Limb (tissue), 2 donors: ENCODE measurements around the gene STAT3.
"Not testable (repeated sequence)": the region's sequence is repeated elsewhere in the genome, so short reads cannot be mapped to it uniquely, and the experiment has no call there.

Source experiments
- DNase-seq, 2 donors: peaks; one replicate each; pipeline ENCODE4 v3.0.0-alpha.2; 2016; ENCODE audit errors: extremely low spot score in 2 of 2

Gene STAT3

DNA sequence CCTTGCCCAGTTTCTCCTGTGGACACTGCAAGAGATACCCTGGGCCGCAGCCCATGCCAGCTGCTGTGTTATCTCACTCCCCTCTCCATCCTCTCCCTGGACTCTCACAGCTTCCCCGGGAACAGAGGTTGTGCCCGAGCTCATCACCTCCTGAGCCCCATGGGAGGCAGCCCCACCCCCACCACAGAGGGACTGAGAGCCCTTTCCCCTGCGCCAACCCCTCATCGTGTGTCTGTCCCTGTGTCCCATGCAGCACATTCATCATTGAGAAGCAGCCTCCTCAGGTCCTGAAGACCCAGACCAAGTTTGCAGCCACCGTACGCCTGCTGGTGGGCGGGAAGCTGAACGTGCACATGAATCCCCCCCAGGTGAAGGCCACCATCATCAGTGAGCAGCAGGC lies 87.2 kb downstream of the STAT3 start:
- DNase-seq = no peak

DNA sequence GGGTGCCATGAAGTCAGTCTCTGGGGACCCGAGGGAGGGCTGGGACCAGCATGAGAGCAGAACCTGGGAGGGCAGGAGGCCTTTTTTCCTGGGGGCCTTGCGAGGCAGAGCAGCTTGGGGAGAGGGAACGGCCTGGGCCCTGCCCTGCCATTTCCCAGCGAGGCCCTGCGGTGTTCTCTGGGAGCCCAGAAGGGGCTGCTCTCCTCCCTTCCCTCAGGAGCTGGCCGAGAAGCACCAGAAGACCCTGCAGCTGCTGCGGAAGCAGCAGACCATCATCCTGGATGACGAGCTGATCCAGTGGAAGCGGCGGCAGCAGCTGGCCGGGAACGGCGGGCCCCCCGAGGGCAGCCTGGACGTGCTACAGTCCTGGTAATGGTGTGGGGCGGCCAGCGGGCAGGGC lies 88.3 kb downstream of the STAT3 start:
- not testable (repeated sequence) for DNase-seq

DNA sequence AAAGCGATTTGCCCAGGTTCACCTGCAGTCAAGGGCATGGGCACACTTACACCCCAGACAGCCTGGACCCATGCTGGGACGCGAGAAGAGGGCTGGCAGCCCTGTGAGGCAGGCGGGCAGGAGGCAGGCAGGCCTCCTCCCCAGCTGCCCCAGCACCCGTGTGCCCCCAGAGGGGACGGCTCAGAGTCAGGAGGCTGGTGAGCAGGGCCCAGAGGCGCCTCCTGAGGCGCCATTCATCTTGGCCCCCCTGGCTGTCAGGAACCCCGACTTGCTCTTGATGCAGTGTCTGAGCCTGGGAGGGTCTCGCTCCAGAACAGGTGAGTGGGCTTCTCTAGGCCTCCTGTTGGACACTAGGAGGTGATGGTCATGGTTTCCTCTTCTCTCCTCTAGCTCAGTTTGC lies 88.9 kb downstream of the STAT3 start:
- not testable (repeated sequence) for DNase-seq

DNA sequence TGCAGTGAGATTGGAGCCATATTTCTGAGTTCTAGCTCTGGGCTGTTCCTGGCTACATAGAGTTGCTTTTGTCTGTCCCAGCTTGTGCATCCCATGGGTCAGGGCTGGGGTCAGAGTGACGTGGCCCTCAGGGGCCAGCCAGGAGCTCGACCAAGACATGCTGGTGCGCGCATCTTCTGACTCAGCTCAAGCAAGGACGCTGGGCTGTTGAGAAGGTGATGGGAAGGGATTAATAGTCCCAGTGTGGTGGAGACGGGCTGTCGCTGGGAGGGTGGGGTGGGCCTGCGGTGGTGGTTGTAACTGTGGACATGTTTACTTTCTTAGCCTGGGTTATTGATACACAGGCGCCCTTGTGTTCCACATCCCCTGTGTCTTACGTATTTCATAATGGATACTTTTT lies 90.5 kb downstream of the STAT3 start:
- not testable (repeated sequence) for DNase-seq

DNA sequence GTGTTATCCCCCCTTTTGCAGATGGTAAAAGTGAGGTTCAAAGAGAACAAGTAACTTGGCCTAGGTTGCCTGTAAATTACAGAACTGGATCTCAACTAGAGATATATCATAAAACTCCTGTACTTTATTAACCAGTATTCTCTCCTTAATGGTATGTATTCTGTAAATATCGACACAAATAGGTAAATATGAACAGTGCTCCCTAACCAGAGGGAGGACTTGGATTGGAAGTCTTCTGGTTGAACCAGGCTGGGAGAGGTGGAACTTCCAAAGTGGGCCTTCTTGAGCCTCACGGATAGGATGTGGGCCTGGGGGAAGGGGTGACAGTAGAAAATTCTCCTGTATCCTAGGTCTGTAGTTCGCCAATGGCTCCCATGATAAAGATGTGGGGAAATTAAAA lies 92.2 kb downstream of the STAT3 start:
- no peak for DNase-seq

DNA sequence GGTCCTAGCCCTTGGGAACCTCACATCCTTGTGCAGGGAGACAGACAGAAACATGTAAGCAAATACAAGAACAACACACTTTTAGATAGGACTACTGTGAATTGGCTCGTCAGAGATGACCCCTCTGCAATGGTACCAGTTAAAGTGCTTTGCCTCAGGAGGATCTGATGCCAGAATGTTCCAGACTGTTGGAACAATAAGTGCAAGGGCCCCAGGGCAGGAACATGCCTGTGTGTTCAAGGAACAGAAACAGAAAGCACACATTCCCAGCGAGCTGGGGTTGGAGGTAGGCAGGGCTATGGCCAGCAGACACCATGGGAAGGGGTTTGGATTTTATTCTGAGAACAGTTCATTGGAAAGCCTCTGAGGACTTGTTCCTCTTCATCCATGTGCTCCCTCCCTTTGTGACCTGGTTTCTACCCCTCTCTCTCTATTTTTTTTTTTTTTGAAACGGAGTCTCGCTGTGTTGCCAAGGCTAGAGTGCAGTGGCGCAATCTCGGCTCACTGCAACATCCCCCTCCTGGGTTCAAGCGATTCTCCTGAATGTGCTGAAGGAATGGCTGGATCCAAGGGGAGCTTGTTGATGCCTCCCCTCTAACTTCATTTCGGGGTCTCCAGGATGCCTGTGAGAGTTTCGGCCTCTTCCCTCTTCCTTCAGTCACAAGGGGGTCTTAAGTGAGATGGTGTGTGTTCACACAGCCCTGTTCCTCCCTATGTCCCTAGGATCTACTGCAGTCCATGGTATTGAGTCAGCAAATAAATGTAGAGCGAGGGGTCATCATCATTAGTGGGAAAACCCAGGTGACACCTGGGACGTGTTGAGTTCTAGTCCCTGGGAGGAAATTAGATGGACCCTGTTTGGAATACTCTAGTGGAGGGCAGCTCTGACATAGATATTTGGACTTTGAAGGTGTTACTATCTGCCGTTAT lies 93.5 kb downstream of the STAT3 start:
- no peak for DNase-seq

DNA sequence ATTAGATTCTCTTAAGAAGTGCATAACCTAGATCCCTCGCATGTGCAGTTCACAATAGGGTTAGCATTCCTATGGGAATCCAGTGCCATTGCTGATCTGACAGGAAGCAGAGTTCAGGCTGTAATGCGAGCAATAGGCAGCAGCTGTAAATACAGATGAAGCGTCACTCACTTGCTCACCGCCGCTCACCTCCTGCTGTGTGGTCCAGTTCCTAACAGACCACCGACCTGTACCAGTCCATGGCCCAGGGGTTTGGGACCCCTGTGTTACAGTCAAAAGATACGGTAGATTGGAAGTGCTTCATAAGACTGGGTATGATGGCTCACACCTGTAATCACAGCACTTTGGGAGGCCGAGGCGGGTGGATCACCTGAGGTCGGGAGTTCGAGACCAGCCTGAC lies 97.1 kb downstream of the STAT3 start:
- DNase-seq = no peak

DNA sequence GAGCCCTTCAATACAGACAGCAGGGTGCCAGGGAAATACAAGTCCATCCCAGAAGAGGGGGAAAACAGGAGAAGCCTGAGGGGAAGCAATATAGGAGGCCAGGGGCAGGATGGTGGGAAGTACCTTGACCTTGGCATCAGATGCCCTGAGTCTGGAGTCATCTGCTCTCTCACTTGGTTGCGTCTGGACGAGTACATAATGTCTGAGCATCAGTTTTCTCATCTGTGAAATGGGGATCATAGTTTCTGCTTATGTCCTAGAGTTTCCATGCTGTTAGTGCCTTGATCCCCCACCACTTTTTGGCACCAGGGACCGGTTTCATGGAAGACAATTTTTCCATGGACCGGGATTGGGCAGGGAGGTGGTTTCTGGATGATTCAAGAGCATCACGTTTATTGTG lies 97.7 kb downstream of the STAT3 start:
- DNase-seq = no peak

DNA sequence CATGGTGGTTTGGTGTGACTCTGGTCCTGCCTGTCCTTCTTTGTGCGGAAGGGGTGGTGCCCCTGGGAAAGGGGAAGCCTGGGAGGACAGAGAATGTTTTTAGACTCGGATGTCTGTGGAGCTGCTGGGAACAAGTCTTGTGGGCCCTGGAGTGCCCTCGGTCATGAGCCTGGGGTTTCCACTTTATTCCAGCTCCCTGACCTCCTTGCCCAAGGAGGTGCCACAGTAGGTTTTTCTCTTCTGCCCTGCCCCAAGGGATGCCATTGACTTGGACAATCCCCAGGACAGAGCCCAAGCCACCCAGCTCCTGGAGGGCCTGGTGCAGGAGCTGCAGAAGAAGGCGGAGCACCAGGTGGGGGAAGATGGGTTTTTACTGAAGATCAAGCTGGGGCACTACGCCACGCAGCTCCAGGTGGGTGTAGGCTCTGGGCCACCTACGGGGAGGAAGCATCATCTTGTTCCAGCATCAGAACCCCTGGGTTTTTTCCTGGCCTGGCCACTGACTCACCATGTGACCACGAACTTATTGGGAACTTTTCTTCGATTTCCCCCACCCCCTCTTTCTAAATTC lies 98.5 kb downstream of the STAT3 start:
- no peak for DNase-seq

DNA sequence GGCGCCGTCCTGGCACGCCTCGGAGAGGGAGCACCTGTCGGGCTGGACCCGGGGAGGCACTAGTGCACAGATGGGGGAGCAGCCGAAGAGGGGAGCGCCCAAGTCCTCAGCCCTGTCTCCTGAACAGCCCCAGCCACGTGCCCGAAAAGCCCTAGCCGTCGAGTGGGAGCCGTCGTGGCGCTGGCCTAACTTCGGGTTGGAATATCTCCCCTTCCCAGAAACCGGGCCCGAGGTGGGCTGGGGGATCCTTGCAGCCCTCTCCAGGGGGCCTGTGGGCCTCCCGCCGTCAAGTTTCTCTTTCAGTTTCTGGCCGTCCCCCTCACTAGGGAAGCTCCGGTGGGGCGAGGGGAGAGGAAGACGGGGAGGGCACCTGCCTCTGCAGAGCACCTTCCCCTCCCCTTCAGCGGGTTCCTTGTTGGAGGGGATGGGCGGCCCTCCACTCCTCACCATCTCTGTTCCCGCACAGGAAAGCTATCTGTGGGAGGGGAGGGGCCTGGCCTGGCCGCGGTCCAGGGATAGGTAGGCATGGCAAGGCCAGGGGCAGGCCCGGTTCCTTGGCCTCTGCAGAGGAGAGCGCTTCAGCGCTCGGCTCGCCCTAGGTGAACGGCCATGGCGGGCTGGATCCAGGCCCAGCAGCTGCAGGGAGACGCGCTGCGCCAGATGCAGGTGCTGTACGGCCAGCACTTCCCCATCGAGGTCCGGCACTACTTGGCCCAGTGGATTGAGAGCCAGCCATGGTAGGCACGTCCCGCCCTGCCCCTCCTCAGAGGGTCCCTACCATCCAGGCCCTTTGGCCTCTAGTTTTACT lies 99.2 kb downstream of the STAT3 start:
- peak in 1 of 2 donors; percentile 37 for DNase-seq

DNA sequence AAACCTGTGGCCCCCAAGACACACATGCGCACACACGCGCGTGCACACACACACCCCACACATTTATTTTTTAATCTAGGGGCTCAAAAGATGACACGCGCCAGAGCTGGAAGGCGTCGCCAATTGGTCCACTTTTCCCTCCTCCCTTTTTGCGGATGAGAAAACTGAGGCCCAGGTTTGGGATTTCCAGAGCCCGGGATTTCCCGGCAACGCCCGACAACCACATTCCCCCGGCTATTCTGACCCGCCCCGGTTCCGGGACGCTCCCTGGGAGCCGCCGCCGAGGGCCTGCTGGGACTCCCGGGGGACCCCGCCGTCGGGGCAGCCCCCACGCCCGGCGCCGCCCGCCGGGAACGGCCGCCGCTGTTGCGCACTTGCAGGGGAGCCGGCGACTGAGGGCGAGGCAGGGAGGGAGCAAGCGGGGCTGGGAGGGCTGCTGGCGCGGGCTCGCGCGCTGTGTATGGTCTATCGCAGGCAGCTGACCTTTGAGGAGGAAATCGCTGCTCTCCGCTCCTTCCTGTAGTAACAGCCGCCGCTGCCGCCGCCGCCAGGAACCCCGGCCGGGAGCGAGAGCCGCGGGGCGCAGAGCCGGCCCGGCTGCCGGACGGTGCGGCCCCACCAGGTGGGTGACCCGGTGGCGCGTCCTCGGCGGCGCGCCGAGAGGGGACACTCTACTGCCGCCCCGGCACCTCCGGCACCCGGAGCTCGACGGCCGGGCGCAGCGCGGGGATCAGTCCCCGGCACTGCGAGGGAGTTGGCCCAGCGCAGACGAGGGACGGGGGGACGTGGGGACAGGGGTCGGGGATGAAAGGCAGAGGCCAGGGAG lies 100.1 kb downstream of the STAT3 start, which contains the start of gene STAT5A:
TSS of gene STAT5A (plus strand) at position 522 of the 826 bp plus-strand sequence. CDS start 914 bp downstream, outside the sequence.
- peak; percentile 76 to 85 for DNase-seq

DNA sequence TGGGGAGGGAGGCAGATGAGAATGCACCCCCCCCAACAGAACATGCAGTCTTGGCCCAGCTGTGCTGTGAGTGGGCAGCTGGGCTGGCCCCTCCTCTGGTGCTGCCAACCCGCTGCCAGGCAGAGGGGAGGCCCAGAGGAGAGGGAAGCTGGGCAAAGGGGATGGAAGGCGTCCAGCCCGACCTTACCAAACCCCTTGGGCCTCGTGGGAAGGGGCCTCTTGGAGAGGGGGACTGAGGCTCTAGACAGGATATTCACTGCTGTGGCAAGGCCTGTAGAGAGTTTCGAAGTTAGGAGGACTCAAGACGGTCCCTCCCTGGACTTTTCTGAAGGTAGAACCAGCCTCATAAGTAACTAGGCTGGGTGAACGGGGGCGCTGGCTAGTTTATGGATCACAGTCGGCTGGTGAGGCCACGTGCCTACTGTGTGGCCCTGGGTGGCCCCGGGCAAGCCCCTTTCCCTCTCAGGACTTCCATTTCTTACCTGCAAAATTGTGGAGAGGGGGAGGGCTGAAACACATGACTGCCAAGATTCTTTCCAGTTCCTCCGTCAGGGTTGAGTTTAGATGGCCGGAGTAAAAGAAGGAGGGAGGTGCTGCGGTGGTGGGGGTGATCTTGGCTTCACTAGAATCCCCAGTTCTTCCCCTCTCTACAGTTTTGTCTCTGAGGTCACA lies 100.8 kb downstream of the STAT3 start:
- peak in 1 of 2 donors; percentile 60 for DNase-seq

DNA sequence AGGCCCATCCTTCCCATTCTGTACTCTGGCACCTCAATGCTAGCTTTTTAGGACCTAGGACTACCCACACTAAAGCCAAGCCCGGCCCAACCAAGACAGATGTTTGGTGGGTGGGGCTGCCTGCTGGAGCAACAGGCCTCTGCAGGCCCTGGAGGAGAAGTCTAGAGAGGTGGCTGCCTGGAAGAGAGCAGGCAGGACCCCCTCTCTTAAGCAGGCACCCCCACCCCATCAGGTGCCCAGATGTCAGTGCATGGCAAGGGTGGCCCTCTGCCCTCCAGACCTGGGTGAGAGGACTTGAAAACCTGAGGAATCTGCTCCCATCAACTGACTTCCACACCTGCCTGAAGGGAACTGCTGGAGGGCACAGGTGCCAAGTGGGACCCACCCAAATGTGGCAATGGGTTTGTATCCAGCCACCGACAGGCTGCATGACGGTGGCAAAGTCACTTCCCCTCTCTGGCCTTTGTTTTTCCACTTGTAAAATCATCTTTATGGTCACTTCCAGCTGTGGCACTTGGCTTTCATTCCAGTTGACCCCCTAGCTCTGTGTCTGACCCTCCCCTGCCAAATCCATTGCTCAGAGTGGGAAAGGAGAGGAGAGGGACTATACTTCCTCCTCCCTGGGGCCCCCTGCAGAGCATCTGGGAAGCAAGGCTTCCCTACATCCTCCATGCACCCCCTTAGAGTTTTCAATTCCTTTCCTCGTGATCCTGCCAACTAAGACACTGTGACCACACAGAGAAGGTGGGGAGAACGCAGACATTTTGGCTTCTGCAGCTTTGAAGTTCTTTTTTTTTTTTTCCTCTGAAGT lies 101.6 kb downstream of the STAT3 start:
- no peak for DNase-seq

DNA sequence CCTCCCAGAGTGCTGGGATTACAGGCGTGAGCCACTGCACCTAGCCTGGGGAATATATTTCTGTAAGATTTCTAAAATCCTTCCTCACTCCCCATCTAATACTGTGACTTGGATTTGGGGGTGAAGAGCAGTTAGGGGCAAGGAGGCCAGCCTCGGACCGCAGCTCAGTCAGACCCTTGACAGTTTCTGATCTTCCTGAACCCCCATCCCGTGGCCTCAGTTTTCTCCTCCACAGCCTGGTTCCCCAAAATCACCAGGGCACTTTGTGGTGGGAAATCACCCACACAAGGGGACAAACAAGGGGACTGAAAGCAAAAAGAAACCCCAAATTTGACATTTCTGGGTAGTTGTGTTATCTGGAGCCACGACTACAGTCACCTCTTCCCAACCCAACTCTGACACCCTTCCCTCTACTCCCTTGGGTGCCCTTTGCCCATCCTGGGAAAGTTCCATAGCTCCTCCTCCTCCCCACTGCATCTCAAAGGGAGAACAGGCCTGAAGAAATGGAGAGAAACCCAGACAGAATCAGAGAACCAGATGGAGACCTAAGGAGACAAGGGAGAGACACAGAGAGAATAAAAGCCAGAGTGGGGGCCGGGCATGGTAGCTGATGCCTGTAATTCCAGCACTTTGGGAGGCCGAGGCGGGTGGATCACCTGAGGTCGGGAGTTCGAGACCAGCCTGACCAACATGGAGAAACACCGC lies 102.7 kb downstream of the STAT3 start:
- no peak for DNase-seq

DNA sequence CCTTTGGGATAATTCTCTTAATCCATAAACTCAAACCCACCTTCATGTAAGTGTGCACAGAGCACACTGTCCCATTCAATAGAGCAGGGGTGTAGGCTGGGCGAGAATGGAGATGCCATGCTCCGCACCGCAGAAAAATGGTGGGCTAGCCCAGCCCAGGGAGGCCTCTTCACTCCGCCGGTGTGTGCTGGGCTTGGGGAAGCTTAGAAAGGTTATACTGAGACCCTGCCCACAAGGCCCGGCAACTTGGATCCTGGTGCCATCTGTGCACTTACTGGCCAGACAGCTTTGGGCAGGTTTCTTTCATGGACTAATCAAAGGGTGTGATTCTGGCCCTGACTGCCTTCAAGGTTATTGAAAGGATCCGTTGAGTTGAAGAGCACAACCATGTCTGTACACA lies 103.7 kb downstream of the STAT3 start:
- no peak for DNase-seq

DNA sequence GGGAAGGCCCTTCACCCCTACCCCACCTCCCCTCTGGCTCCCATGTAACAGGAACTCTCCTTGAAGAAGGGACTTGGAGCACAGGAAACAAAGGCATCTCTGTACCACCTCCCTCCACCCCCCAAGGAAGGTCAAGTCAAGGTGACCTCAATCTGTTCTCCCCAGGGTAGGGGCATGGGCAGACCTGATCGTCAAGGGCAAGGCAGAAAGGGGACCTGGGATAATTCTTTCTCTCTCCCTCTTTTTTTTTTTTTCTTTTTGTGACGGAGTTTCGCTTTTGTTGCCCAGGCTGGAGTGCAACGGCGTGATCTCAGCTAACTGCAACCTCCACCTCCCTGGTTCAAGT lies 104.2 kb downstream of the STAT3 start:
- no peak for DNase-seq

DNA sequence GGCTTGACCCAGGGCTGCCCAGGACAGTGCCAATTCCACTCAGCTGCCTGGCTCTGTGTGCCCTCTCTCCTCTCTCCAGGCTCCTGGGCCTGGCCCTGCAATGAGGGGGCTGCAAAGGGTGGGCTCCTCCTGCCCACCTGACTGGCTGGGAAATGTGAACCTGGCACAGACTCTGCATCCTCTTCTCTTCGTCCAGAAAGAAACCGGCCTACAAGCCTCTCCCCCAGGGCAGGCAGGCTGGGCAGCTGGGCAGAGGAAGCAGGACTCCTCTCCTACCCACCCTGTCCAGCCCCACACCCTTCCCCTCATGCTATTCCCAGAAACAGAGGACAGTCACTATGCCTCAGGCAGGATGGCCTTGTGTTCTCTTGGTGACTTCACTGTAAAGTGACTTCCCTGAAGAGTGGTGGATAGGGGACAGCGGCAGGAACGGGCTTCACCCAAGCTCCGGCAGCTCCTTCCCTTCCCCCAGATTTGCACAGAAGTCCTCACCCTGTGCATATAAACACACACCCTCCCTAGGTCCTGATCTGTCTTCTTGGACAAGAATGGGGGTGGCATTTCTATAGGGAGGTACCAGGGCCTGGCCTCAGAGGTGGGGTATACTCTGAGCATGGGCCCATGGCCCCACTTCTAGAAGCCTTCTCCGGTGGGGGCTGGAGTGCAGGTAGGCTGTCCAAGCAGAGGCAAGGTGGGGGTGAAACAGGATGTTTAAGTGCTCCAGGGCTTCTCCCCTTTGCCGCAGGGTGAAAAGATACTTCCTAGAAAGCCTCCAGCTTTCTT lies 104.8 kb downstream of the STAT3 start:
- DNase-seq = no peak

DNA sequence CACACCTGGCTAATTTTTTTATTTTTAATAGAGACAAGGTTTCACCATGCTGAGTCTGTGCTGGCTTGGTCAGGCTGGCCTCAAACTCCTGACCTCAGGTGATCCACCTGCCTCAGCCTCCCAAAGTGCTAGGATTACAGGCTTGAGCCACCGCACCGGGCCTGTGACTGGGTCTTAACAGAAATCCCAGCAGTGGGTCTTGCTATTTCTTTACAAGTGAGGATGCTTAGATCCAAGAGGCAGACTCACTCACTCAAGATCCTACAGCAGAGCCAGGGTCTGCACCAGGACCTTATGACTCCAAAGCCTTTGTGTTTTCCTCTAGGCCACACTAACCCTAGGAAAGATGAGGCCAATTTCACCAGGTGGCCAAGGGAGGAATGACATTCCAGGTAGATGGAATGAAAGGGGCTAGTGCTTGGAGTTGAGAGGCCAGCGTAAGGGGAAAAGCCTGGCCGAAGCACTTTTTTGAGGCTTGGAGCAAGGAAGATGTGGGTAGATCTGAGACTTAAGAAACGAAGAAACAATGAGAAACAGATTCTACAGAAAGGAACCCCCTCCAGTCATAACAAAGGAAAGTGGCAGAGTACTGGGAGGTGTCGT lies 105.7 kb downstream of the STAT3 start:
- DNase-seq = no peak
